GM19099 (cell line): Measurements from ENCODE around the gene IPO13.

ENCODE experiments used
- POLR2A ChIP-seq: IDR thresholded peaks from 3 replicates; pipeline ENCODE4 v1.6.1; 2011; ENCODE audit warnings: low read depth; ENCODE audit not compliant: insufficient read length; ENCODE audit errors: extremely low read depth

Gene IPO13

DNA sequence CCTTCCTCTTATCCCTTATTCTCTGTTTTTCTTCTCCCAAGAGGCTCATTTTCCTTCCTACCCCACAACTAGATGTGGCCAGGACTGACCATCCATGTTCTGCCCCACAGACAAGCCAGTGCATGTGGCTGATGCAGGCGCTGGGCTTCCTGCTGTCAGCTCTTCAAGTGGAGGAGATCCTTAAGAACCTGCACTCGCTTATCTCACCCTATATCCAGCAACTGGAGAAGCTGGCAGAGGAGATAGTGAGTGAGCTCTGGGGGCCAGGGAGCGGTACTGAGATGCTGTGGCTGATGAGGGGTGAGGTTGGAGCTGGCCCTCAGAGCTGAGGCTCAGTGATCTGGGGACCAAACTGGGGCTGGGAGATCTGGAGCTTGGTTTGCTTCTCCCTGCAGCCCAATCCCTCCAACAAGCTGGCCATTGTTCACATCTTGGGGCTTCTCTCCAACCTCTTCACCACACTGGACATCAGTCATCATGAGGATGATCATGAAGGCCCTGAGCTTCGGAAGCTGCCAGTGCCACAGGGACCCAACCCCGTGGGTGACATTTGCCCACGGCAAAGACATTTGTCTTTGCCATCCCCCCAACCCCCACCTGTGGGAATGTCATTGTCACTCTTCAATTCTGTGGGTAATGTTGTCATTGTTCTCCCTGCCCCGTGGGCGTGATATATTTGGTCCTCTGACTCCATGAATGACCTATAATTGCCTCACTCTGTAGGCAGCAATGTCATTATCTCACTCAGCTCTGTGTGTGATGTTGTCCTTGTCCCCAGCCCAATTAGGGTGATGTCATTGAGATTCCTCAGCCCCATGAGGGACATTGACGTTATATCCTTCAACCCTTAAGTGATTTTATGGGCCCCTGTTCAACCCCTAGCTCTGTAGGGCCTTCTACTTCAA lies 11.9 kb downstream of the IPO13 start:
- TF ChIP-seq POLR2A, result no peak

DNA sequence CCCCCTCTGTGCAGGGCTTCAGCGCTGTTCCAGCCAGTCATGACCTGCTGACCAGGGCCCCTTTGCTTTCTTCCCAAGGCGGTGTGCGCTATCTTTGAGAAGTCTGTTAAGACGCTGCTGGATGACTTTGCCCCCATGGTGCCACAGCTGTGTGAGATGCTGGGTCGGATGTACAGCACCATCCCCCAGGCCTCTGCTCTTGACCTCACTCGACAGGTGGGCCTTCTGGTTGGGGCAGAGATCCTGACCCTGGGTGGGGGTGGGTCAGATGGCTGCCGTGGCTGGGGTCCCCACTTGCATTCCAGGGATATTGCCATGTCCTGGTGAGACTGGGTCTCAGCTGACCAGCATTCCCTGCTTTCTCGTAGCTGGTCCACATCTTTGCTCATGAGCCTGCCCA lies 14.0 kb downstream of the IPO13 start:
- no peak for TF ChIP-seq POLR2A

DNA sequence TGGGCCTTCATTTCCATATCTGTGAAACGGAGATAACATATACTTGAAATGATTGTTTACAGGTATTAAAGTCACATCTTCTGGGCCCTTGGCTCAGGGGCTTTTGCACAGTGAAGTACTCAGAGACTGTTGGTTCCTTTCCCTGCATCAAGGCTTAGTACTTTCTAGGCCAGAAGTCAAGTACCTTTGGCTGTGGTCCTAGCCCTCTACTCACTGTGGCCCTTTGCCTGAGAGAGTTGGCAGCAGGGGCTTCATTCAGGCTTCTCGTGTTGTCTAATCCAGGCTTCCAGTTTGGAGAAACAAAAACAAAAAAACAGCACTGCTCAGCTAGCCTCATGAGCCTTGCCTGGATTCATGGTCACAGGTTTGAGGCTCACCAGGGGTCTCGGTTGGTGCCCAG lies 14.9 kb downstream of the IPO13 start:
- TF ChIP-seq POLR2A, result no peak

DNA sequence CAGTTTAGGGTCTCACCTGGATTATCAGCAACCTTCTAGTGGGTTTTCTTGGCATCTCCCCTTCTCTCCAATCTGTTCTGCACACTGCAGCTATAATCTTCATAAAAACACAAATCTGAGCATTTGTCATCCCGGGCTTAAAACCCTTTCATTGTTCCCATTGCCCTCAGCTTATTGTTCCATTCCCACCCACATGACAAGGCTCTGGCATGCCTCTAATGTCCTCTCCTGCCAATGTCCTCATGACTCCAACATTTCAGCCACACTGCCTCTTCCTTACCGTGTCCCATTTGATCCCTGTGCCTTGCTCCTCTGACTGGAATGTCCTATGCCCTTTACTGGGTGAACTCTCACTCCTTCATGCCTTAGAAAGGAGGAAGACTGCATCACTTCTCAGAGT lies 15.6 kb downstream of the IPO13 start:
- TF ChIP-seq POLR2A, result no peak

DNA sequence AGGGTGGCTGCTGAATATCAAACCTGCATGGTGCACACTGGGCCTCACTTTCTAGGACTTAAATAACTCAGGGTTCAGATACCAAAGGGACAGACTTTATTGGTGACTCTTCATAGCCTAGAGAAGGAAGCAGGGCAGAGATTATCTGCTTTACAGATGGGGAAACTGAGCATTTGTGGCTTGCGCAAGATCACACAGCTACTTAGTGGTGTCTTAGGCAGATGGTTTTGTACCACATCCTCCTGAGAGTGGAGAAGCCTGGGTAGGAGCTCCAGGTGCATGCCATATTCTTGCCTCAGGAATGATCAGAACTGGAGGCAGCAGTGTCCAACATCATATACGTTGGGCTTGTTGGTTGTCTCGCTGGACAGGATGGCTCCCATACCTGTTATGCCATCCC lies 16.3 kb downstream of the IPO13 start:
- TF ChIP-seq POLR2A, result no peak

DNA sequence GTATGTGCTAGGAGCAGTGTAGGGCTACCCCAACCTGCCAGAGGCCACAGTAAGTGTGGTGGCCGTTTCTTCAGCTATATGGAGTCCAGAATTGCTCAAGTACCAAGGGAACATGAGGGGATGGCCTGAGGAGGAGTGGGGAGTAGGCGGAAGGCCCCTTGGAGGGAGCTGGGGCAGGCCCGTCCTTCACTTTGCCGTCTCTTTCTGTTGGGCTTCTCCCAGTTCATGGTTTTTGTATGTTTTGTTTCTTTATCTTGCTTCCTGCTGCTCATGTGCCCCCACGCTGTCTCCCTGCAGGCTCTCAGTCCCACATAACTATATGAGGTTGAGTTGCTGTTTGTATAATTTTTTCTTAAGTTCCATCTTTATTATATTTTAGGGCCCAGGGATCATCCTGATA lies 17.1 kb downstream of the IPO13 start:
- no peak for TF ChIP-seq POLR2A

DNA sequence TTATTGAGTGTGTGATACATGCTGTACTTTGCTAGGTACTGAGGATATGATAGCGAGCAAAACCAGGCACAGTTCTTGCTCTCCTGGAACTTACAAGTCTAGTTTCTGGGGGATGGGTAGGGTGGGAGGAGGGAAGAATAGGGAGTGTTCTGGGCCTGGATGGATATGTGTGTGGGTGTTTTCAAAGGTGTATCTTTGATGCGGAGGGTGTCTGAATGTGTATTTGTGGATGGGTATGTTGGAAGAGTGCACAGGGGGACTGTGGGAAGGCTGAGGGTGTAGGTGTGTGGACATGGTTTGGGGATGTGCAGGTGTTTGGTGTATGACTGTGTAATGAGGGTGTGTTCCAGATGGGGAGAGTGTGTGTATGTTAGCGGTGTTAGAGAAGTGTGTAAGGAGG lies 18.6 kb downstream of the IPO13 start:
- TF ChIP-seq POLR2A, result no peak

DNA sequence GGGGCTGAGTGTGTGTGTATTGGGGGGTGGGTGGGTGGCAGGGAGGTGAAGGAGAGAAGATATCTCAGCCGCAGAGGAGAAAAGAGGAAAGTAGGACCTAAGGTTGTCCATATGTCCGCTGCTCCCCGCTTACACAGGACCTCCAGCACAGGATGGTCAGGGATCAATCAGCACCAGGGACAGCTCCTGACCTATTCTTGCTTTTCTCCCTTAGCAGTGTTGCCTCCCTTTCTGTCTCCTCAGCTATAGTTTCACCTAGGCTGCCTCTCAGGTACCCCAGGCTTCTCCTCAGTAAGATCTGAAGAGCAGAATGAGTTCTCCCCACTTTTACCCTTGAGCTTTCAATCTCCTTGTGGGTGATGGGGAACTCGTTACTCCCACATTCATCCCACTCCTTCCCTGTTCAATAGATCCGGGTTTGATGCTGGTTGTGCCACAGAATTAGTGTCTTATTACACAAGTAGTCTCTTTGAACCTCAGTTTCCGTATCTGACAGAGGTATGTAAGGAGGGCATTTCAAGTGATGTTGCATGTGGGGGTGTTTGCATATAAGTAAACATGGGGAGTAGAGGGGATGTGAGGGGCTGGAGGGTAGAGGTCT lies 21.7 kb downstream of the IPO13 start:
- TF ChIP-seq POLR2A, result no peak

DNA sequence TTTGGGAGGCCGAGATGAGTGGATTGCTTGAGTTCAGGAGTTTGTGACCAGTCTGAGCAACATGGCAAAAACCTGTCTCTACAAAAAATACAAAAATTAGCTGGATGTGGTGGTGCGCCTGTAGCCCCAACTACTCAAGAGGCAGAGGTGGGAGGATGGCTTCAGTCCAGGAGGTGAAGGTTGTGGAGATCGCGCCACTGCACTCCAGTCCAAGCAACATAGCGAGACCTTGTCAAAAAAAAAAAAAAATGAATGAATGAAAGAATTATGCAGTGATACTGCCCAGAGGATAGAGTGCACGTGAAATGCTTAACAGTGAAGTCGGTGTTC lies 22.6 kb downstream of the IPO13 start:
- no peak for TF ChIP-seq POLR2A

DNA sequence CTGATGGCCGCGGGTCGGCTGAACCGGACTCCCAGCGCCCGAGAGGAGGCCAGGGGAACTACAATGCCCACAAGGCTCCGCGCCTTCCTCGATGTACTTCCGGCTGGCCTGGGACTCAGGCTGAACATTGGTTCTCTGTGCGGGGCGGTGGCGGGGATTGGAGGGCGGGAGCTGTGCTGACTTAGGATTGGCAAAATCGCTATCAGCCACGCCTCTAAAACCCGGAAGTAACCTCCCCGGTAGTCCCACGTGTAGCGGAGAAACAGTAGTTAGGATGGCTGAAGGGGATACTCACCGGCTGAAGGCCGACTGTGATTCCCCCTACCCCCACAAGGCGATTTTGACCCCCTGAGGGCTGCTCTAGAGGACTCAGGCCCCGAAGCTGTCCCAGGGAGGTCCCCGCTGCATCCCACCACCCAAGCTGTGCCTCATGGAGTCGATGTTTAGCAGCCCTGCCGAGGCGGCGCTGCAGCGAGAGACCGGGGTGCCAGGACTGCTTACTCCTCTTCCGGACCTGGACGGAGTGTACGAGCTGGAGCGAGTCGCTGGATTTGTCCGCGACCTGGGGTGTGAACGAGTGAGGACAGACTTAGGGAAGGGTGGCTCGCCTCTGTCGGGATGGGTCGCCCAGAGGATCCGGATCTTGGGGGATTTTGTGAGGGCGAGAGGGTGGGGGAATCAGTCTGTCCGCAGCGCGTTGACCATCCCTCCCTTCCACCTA lies 23.2 kb downstream of the IPO13 start, which contains the start of gene DPH2:
Gene DPH2, plus strand, starts transcription at position 265 of the 721 bp plus-strand sequence. Its CDS starts 166 bp downstream, at position 431.
- TF ChIP-seq POLR2A, result peak; percentile 66

DNA sequence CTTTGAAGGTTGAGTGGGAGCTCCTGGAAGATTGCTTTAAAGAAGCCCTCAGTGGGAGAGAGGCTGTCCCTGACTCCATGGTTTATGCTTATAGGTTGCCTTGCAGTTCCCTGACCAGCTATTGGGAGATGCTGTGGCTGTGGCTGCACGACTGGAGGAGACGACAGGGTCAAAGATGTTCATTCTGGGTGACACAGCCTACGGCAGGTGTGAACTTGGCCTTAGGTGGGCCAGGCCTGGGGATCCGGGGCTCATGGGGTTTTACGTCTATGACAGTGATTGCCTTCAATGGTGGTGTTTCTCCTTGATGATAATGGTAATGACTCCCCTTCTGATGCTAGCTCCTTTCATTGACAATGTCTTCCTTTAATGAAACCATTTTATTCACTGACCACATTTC lies 23.8 kb downstream of the IPO13 start:
- no peak for TF ChIP-seq POLR2A

DNA sequence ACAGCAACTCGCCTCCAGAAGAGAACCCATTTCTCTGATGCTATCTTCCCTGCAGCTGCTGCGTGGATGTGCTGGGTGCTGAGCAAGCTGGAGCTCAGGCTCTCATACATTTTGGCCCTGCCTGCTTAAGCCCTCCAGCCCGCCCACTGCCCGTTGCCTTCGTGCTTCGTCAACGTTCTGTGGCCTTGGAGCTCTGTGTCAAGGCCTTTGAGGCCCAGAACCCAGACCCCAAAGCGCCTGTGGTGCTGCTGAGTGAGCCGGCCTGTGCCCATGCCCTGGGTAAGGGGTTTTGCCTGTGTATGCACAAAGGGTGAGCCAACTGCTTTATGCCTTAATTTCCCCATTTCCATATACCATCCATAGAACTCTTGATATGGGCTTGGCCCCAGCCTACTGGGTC lies 24.2 kb downstream of the IPO13 start:
- no peak for TF ChIP-seq POLR2A

DNA sequence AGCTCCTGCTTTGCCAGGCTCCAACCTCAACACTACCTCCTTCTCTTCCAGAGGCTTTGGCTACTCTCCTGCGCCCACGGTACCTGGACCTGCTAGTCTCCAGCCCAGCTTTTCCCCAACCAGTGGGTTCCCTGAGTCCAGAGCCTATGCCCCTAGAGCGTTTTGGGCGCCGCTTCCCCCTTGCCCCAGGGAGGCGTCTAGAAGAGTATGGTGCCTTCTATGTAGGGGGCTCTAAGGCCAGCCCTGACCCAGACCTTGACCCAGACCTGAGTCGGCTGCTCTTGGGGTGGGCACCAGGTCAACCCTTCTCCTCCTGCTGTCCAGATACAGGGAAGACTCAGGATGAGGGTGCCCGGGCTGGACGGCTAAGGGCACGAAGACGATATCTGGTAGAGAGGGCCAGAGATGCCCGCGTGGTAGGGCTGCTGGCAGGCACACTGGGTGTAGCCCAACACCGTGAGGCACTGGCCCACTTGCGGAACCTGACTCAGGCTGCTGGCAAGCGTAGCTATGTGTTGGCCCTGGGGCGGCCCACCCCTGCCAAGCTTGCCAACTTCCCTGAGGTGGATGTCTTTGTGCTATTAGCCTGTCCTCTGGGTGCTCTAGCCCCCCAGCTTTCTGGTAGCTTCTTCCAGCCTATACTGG lies 24.7 kb downstream of the IPO13 start:
- no peak for TF ChIP-seq POLR2A

DNA sequence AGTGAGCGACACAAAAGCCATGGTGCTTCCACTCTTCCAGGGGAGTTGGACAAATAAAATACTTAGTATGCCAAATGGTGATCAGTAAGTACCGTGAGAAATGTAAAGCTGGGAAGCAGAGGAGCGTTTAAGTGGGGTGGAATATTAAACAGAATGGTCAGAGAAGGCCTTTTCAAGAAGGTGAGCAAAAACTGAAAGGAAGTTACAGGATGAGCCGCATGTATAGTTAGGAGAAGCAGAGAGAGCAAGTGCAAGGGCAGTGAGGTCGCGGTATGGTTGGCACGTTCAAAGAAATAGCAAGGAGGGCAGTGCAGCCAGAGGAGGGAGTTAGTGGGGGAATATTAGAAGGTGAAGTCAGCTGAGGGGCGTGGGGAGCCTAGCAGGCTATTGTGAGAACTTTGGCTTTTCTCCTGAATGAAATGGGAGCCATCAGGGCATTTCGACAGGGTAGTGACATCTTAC lies 27.3 kb downstream of the IPO13 start:
- TF ChIP-seq POLR2A, result no peak
